Mucosa of stomach (tissue), 1 donor: ENCODE measurements around the gene NDUFS2.

Source experiments
- H3K27me3 ChIP-seq: one replicate; pipeline ENCODE4 v1.7.0; 2013; ENCODE audit warnings: mild to moderate bottlenecking, low read length; ENCODE audit not compliant: control insufficient read depth, insufficient read depth
- H3K36me3 ChIP-seq: one replicate; pipeline ENCODE4 v1.7.0; 2013; ENCODE audit warnings: low read length; ENCODE audit not compliant: control insufficient read depth, insufficient read depth
- H3K4me1 ChIP-seq: one replicate; pipeline ENCODE4 v1.7.0; 2013; ENCODE audit warnings: mild to moderate bottlenecking, low read length; ENCODE audit not compliant: control insufficient read depth, insufficient read depth
- H3K4me3 ChIP-seq: one replicate; pipeline ENCODE4 v1.7.0; 2013; ENCODE audit warnings: low read length
- H3K9ac ChIP-seq: one replicate; pipeline ENCODE4 v1.7.0; 2013; ENCODE audit warnings: mild to moderate bottlenecking, low read length, moderate library complexity
- H3K9me3 ChIP-seq: one replicate; pipeline ENCODE4 v1.7.0; 2013; ENCODE audit warnings: mild to moderate bottlenecking, low read length, moderate library complexity; ENCODE audit not compliant: control insufficient read depth
- donor health status: Pancreatic carcinoma.

The NDUFS2 gene

GRCh38 chr1:161199506-161200139 lies 2.5 kb upstream of the NDUFS2 start:
- no peak overlapping the region for H3K4me3 ChIP-seq
- H3K27me3 ChIP-seq, result no peaks in the 10 kb centered on the region
- peaks cover 46% of the 10 kb centered on the region for H3K4me1 ChIP-seq
- no peaks in the 10 kb centered on the region for H3K9me3 ChIP-seq
- no peaks in the 10 kb centered on the region for H3K36me3 ChIP-seq
- H3K9ac ChIP-seq, result peak overlapping the region; percentile 99

GRCh38 chr1:161200421-161200991 lies 1.7 kb upstream of the NDUFS2 start:
- peaks cover 46% of the 10 kb centered on the region for H3K4me1 ChIP-seq
- no peak overlapping the region for H3K4me3 ChIP-seq
- no peaks in the 10 kb centered on the region for H3K9me3 ChIP-seq
- H3K27me3 ChIP-seq, result no peaks in the 10 kb centered on the region
- no peaks in the 10 kb centered on the region for H3K36me3 ChIP-seq
- peak overlapping the region; percentile 99 for H3K9ac ChIP-seq

- H3K9ac ChIP-seq, result peak overlapping the region; percentile 99
- H3K4me3 ChIP-seq, result peak overlapping the region; percentile 96
- peaks cover 46% of the 10 kb centered on the region for H3K4me1 ChIP-seq
- H3K9me3 ChIP-seq, result no peaks in the 10 kb centered on the region
- no peaks in the 10 kb centered on the region for H3K36me3 ChIP-seq
- no peaks in the 10 kb centered on the region for H3K27me3 ChIP-seq
Measured at GRCh38 chr1:161200992-161201835, 953 bp upstream of the NDUFS2 start.

- Histone ChIP-seq H3K4me1 (peaks cover 13% of the 10 kb centered on the region), H3K9ac (no peak overlapping the region), H3K36me3 (peaks cover 22% of the 10 kb centered on the region), H3K4me3 (no peak overlapping the region), H3K9me3 (no peaks in the 10 kb centered on the region), H3K27me3 (no peaks in the 10 kb centered on the region)
Measured at GRCh38 chr1:161206411-161207140, 4.4 kb downstream of the NDUFS2 start.

GRCh38 chr1:161207173-161207572 lies 5.0 kb downstream of the NDUFS2 start:
- Histone ChIP-seq H3K4me3 (no peak overlapping the region), H3K9me3 (no peaks in the 10 kb centered on the region)

GRCh38 chr1:161209790-161210409 lies 7.7 kb downstream of the NDUFS2 start:
- Histone ChIP-seq H3K4me1 (no peaks in the 10 kb centered on the region), H3K9me3 (no peaks in the 10 kb centered on the region), H3K36me3 (peaks cover 31% of the 10 kb centered on the region), H3K9ac (no peak overlapping the region), H3K4me3 (no peak overlapping the region), H3K27me3 (no peaks in the 10 kb centered on the region)

More at GRCh38 chr1:161207173-161207572, 5.0 kb downstream of the NDUFS2 start:
- H3K9ac ChIP-seq, result no peak overlapping the region
- H3K4me1 ChIP-seq, result peaks cover 10% of the 10 kb centered on the region
- peaks cover 22% of the 10 kb centered on the region for H3K36me3 ChIP-seq
- H3K27me3 ChIP-seq, result no peaks in the 10 kb centered on the region

GRCh38 chr1:161214369-161214768 lies 12.2 kb downstream of the NDUFS2 start:
- Histone ChIP-seq H3K36me3 (peaks cover 26% of the 10 kb centered on the region), H3K4me1 (no peaks in the 10 kb centered on the region), H3K4me3 (no peak overlapping the region), H3K9ac (no peak overlapping the region), H3K27me3 (no peaks in the 10 kb centered on the region), H3K9me3 (no peaks in the 10 kb centered on the region)

- Histone ChIP-seq H3K9ac (no peak within 1 kb of the TSS), H3K4me3 (no peak within 1 kb of the TSS), H3K36me3 (peaks cover 22% of the 10 kb centered on the region), H3K9me3 (no peaks in the 10 kb centered on the region), H3K27me3 (no peaks in the 10 kb centered on the region), H3K4me1 (no peaks in the 10 kb centered on the region)
Measured at GRCh38 chr1:161215076-161215475, 12.9 kb downstream of the NDUFS2 start, which contains the start of gene FCER1G. Gene FCER1G, plus strand, starts transcription at chr1:161215295. Its CDS starts 27 bp downstream, at chr1:161215322.

GRCh38 chr1:161216945-161217712 lies 15.0 kb downstream of the NDUFS2 start:
- H3K36me3 ChIP-seq, result peaks cover 10% of the 10 kb centered on the region
- H3K9me3 ChIP-seq, result no peaks in the 10 kb centered on the region
- H3K27me3 ChIP-seq, result no peaks in the 10 kb centered on the region
- no peak overlapping the region for H3K4me3 ChIP-seq
- peak overlapping the region; percentile 51 for H3K9ac ChIP-seq
- no peaks in the 10 kb centered on the region for H3K4me1 ChIP-seq

GRCh38 chr1:161217831-161218230 lies 15.7 kb downstream of the NDUFS2 start:
- Histone ChIP-seq H3K9ac (no peak overlapping the region), H3K4me1 (no peaks in the 10 kb centered on the region), H3K4me3 (no peak overlapping the region), H3K36me3 (peaks cover 10% of the 10 kb centered on the region), H3K9me3 (no peaks in the 10 kb centered on the region), H3K27me3 (no peaks in the 10 kb centered on the region)
